Gastrocnemius medialis (tissue), 4 donors: ENCODE measurements around the gene HDHD3.

Experiments used
- CTCF ChIP-seq, 5 experiments: fragments of 450-650 bp in 3 of 5; fragments of 200-600 bp in 2 of 5; sonication (generic) in 2 of 5; IDR thresholded peaks in 4 of 5; conservative IDR thresholded peaks in 1 of 5; 1 replicate in 4 of 5; 2 replicates in 1 of 5; pipeline ENCODE4 v1.5.1; 2016 to 2019; ENCODE audit warnings: antibody characterized with exemption in 5 of 5, mild to moderate bottlenecking in 3 of 5, moderate library complexity in 3 of 5
- POLR2A ChIP-seq, 2 donors: fragments of 450-650 bp; IDR thresholded peaks; one replicate each; pipeline ENCODE4 v1.6.1; 2017; ENCODE audit warnings: antibody characterized with exemption in 2 of 2, mild to moderate bottlenecking in 2 of 2, moderate library complexity in 2 of 2

- TF ChIP-seq CTCF (IDR thresholded peaks at IDR 0.05 in 4 of 5, conservative IDR thresholded peaks at IDR 0.05 in 1 of 5) (no peak), POLR2A (IDR thresholded peaks at IDR 0.05) (no peak)
These were observed 13.4 kb downstream of the HDHD3 start for GRCh38 chr9:113363336-113363735.
